GM12878 (cell line): ENCODE measurements around the gene ABCC1. TPM values are rescaled to one million over a fixed set of nuclear protein-coding genes. Genes with fewer than 3 reads are reported as not detected.

Source experiments
- ATAC-seq: fragments of 200-7000 bp; cut with Tn5 transposase; 3 replicates; pipeline ENCODE4 v1.9.1; 2020; ENCODE audit warnings: mild to moderate bottlenecking, moderate library complexity
- BruUV-seq: library from RNA; stranded (reverse); fragments of 400-500 nt; replicated peaks from 2 replicates; lab custom pipeline; 2021; lab: Mats Ljungman, UMichigan
- CTCF ChIA-PET: fragments of 300-600 bp; sonication (Branson Sonifier 250); formaldehyde crosslinking; extraction: SDS; loops from one replicate; lab custom pipeline; 2021; ENCODE audit warnings: inconsistent platforms; lab: Yijun Ruan, JAX
- POLR2A ChIA-PET: fragments of 350-600 bp; formaldehyde crosslinking; extraction: SDS; loops from one replicate; lab custom pipeline; 2021; ENCODE audit warnings: inconsistent platforms; lab: Charles Lee
- RAD21 ChIA-PET: fragments of 300-600 bp; sonication (Branson Sonifier 250); formaldehyde crosslinking; loops from one replicate; lab custom pipeline; 2023; ENCODE audit warnings: antibody characterized with exemption; ENCODE audit not compliant: unreplicated experiment; lab: Charles Lee
- SMC1A ChIA-PET: fragments of 300-600 bp; sonication (Branson Sonifier 250); formaldehyde crosslinking; loops from one replicate; lab custom pipeline; 2023; ENCODE audit not compliant: unreplicated experiment, uncharacterized antibody; lab: Charles Lee
- DNase-seq: peaks from one replicate; pipeline ENCODE4 v3.0.0-alpha.2; 2011; ENCODE audit warnings: low read depth, low spot score
- FAIRE-seq: peaks from 3 replicates; lab custom pipeline; 2011; peaks lifted over from hg19 to GRCh38; lab: Jason Lieb, UNC
- H2AFZ ChIP-seq: 2 replicates; pipeline ENCODE4 v1.6.0; 2011; ENCODE audit warnings: low read depth, low read length, control low read depth; ENCODE audit not compliant: control insufficient read depth
- H3K27ac ChIP-seq: 2 replicates; pipeline ENCODE4 v1.5.1; 2011; ENCODE audit warnings: control low read depth; ENCODE audit not compliant: control insufficient read depth, insufficient read depth
- H3K27me3 ChIP-seq, 2 experiments: replicated peaks in 1 of 2; 2 replicates each; pipeline versions ENCODE4 v1.6.0 to v1.6.1; 2011; ENCODE audit warnings: low read length in 1 of 2; ENCODE audit not compliant: control insufficient read depth in 2 of 2, insufficient read depth in 2 of 2
- H3K36me3 ChIP-seq, 2 experiments: 2 replicates each; pipeline ENCODE4 v1.5.1; 2011; ENCODE audit warnings: low read length in 1 of 2; ENCODE audit not compliant: control insufficient read depth in 2 of 2, insufficient read depth in 2 of 2
- H3K4me1 ChIP-seq: 2 replicates; pipeline ENCODE4 v1.6.1; 2011; ENCODE audit warnings: mild to moderate bottlenecking, low read length, moderate library complexity, mixed read lengths; ENCODE audit not compliant: control insufficient read depth, insufficient read depth
- H3K4me2 ChIP-seq: 2 replicates; pipeline ENCODE4 v1.6.0; 2011; ENCODE audit warnings: control low read depth; ENCODE audit not compliant: control insufficient read depth, insufficient read depth
- H3K4me3 ChIP-seq: fragments of 200-600 bp; sonication (generic); 2 replicates; pipeline ENCODE4 v1.5.1; 2016
- H3K79me2 ChIP-seq: 2 replicates; pipeline ENCODE4 v1.6.0; 2011; ENCODE audit warnings: low read length; ENCODE audit not compliant: control insufficient read depth, insufficient read depth
- H3K9ac ChIP-seq: 2 replicates; pipeline ENCODE4 v1.8.0; 2011; ENCODE audit warnings: low read length, control low read depth, mixed read lengths; ENCODE audit not compliant: control insufficient read depth, insufficient read depth
- H3K9me3 ChIP-seq: replicated peaks from 3 replicates; pipeline ENCODE4 v1.5.1; 2011; ENCODE audit warnings: mild to moderate bottlenecking, low read length; ENCODE audit not compliant: control insufficient read depth, insufficient read depth
- H4K20me1 ChIP-seq: 2 replicates; pipeline ENCODE4 v1.6.0; 2011; ENCODE audit not compliant: control insufficient read depth, insufficient read depth
- BCL3 ChIP-seq: IDR thresholded peaks from 2 replicates; pipeline ENCODE4 v1.6.1; 2011; ENCODE audit warnings: borderline replicate concordance, low read depth, mild to moderate bottlenecking, moderate library complexity, low read length; ENCODE audit not compliant: insufficient read depth, poor library complexity, severe bottlenecking
- BMI1 ChIP-seq: fragments of 450-650 bp; IDR thresholded peaks from 2 replicates; pipeline ENCODE4 v1.6.1; 2016; ENCODE audit warnings: mild to moderate bottlenecking, moderate library complexity, borderline replicate concordance
- LARP7 ChIP-seq: fragments of 450-650 bp; IDR thresholded peaks from 2 replicates; pipeline ENCODE4 v1.6.1; 2017; ENCODE audit warnings: mild to moderate bottlenecking
- MEF2B ChIP-seq: fragments of 450-650 bp; IDR thresholded peaks from 2 replicates; pipeline ENCODE4 v1.6.1; 2018; ENCODE audit warnings: mild to moderate bottlenecking, moderate library complexity; ENCODE audit not compliant: partially characterized antibody, poor library complexity, severe bottlenecking
- MXI1 ChIP-seq: fragments of 150-350 bp; IDR thresholded peaks from 2 replicates; pipeline ENCODE4 v1.6.1; 2011; ENCODE audit warnings: low read depth, mild to moderate bottlenecking, inconsistent platforms, low read length, improper control_type of control experiment
- NR2F1 ChIP-seq: fragments of 450-650 bp; conservative IDR thresholded peaks from 2 replicates; pipeline ENCODE4 v1.6.1; 2017; ENCODE audit warnings: mild to moderate bottlenecking
- RUNX3 ChIP-seq: IDR thresholded peaks from 2 replicates; pipeline ENCODE4 v1.6.1; 2012; ENCODE audit warnings: low read length, inconsistent platforms
- SMAD5 ChIP-seq: IDR thresholded peaks from 2 replicates; pipeline ENCODE4 v1.6.1; 2016; ENCODE audit warnings: antibody characterized with exemption, low read depth
- SP1 ChIP-seq: IDR thresholded peaks from one replicate; pipeline ENCODE4 v1.6.1; 2011; ENCODE audit warnings: low read depth, low read length
- SUPT20H ChIP-seq: IDR thresholded peaks from 2 replicates; pipeline ENCODE4 v1.6.1; 2011; ENCODE audit warnings: low read depth, mild to moderate bottlenecking, low read length, moderate library complexity, borderline replicate concordance; ENCODE audit not compliant: control insufficient read depth
- USF1 ChIP-seq: IDR thresholded peaks from 2 replicates; pipeline ENCODE4 v1.6.1; 2011; ENCODE audit warnings: borderline replicate concordance, low read depth, mild to moderate bottlenecking, moderate library complexity, mixed read lengths, low read length; ENCODE audit not compliant: insufficient read depth; ENCODE audit errors: extremely low read length
- ZBTB33 ChIP-seq: fragments of 450-650 bp; IDR thresholded peaks from 2 replicates; pipeline ENCODE4 v1.6.1; 2017; ENCODE audit warnings: mild to moderate bottlenecking
- ZNF622 ChIP-seq: fragments of 450-650 bp; IDR thresholded peaks from 2 replicates; pipeline ENCODE4 v1.6.1; 2017; ENCODE audit warnings: mild to moderate bottlenecking, inconsistent platforms
- in situ Hi-C: fragments of 300-500 bp; cut with MboI; formaldehyde crosslinking; loops from 9 replicates; pipeline ENCODE4 v1.14.3; 2018; ENCODE audit warnings: mixed read lengths
- intact Hi-C: fragments of 100-400 bp; cut with micrococcal nuclease; formaldehyde crosslinking; loops from one replicate; pipeline ENCODE4 v1.14.2; 2022; ENCODE audit not compliant: unreplicated experiment
- polyA plus RNA-seq, 11 experiments: library from polyadenylated mRNA; depleted of rRNA in 4 of 11; unstranded in 6 of 11; stranded (reverse) in 5 of 11; fragments of >200 nt; fragmentation: Nextera tagmentation in 4 of 11; fragmentation: Illumina TruSeq in 1 of 11; extraction: Ambion mirVana in 4 of 11; extraction: Trizol in 1 of 11; gene quantifications; 1 replicate in 1 of 11; 2 replicates in 10 of 11; pipeline versions ENCODE4 v1.2.1 to v1.2.3, GENCODE V29; 2011 to 2016; ENCODE audit warnings: inconsistent platforms in 2 of 11, missing spikeins in 2 of 11, low read depth in 1 of 11
- total RNA-seq, 4 experiments: library from RNA; depleted of rRNA in 3 of 4; stranded (reverse); fragments of >200 nt in 3 of 4; fragmentation: Illumina TruSeq in 1 of 4; extraction: Trizol in 1 of 4; gene quantifications; 2 replicates each; pipeline versions ENCODE4 v1.2.1 to v1.2.3, GENCODE V29; 2013 to 2021
- TF ChIP-seq, protein P1 (sequence below): fragments of 450-650 bp; IDR thresholded peaks from 2 replicates; pipeline ENCODE4 v1.6.1; 2017; ENCODE audit warnings: antibody characterized with exemption, mild to moderate bottlenecking, moderate library complexity
- TF ChIP-seq, protein P2 (sequence below): fragments of 150-350 bp; IDR thresholded peaks from 2 replicates; pipeline ENCODE4 v1.6.1; 2016; ENCODE audit warnings: low read depth, low read length

The ABCC1 gene
- total and polyA plus RNA-seq, 10 of the 15 experiments (the other 5 are each of a cell fraction or from before 2014, with no cell fraction given): 3.2 to 44.6 (median 14.5) TPM

- H4K20me1 ChIP-seq: no peaks in the 10 kb centered on the region
- no peaks in the 10 kb centered on the region for H3K27me3 ChIP-seq
- FAIRE-seq (no peak), ATAC-seq (no peak), DNase-seq (no peak)
- no peak overlapping the region for H3K4me2 ChIP-seq
- no peaks in the 10 kb centered on the region for H3K79me2 ChIP-seq
- no peaks in the 10 kb centered on the region; the same call in 2 of the 3 replicates for H3K9me3 ChIP-seq
- ChIA-PET CTCF (interaction anchor here (1.0 kb wide), 1 partner anchor 11 kb away, joined by 3 read pairs; no protein-coding TSS in a partner anchor), SMC1A (no interaction called here), POLR2A (no interaction called here), RAD21 (no interaction called here)
- no peaks in the 10 kb centered on the region for H3K36me3 ChIP-seq
- H3K4me3 ChIP-seq: no peak overlapping the region
- no peaks in the 10 kb centered on the region for H3K4me1 ChIP-seq
- intact Hi-C loops (no loop called here), in situ Hi-C loops (no loop called here)
- no peak overlapping the region for H3K27ac ChIP-seq
- BruUV-seq: no TSS peak
- no peak overlapping the region for H3K9ac ChIP-seq
- H2AFZ ChIP-seq: no peak overlapping the region
- TF ChIP-seq MEF2B (no peak), LARP7 (no peak), ZNF622 (no peak), SUPT20H (no peak), BMI1 (no peak), ZBTB33 (no peak), BCL3 (no peak), NR2F1 (no peak), MXI1 (no peak), USF1 (no peak), RUNX3 (no peak), SMAD5 (no peak), SP1 (no peak)
- TF ChIP-seq, protein P1, sequence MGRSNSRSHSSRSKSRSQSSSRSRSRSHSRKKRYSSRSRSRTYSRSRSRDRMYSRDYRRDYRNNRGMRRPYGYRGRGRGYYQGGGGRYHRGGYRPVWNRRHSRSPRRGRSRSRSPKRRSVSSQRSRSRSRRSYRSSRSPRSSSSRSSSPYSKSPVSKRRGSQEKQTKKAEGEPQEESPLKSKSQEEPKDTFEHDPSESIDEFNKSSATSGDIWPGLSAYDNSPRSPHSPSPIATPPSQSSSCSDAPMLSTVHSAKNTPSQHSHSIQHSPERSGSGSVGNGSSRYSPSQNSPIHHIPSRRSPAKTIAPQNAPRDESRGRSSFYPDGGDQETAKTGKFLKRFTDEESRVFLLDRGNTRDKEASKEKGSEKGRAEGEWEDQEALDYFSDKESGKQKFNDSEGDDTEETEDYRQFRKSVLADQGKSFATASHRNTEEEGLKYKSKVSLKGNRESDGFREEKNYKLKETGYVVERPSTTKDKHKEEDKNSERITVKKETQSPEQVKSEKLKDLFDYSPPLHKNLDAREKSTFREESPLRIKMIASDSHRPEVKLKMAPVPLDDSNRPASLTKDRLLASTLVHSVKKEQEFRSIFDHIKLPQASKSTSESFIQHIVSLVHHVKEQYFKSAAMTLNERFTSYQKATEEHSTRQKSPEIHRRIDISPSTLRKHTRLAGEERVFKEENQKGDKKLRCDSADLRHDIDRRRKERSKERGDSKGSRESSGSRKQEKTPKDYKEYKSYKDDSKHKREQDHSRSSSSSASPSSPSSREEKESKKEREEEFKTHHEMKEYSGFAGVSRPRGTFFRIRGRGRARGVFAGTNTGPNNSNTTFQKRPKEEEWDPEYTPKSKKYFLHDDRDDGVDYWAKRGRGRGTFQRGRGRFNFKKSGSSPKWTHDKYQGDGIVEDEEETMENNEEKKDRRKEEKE: no peak
- TF ChIP-seq, protein P2, sequence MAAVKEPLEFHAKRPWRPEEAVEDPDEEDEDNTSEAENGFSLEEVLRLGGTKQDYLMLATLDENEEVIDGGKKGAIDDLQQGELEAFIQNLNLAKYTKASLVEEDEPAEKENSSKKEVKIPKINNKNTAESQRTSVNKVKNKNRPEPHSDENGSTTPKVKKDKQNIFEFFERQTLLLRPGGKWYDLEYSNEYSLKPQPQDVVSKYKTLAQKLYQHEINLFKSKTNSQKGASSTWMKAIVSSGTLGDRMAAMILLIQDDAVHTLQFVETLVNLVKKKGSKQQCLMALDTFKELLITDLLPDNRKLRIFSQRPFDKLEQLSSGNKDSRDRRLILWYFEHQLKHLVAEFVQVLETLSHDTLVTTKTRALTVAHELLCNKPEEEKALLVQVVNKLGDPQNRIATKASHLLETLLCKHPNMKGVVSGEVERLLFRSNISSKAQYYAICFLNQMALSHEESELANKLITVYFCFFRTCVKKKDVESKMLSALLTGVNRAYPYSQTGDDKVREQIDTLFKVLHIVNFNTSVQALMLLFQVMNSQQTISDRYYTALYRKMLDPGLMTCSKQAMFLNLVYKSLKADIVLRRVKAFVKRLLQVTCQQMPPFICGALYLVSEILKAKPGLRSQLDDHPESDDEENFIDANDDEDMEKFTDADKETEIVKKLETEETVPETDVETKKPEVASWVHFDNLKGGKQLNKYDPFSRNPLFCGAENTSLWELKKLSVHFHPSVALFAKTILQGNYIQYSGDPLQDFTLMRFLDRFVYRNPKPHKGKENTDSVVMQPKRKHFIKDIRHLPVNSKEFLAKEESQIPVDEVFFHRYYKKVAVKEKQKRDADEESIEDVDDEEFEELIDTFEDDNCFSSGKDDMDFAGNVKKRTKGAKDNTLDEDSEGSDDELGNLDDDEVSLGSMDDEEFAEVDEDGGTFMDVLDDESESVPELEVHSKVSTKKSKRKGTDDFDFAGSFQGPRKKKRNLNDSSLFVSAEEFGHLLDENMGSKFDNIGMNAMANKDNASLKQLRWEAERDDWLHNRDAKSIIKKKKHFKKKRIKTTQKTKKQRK: no peak
Observed at GRCh38 chr16:16176328-16176727, 226.9 kb downstream of the ABCC1 start.
